Epithelial cell of proximal tubule (primary cell): ENCODE data around the gene MARK3. TPM values are rescaled to one million over a fixed set of nuclear protein-coding genes. Genes with fewer than 3 reads are reported as not detected.

Experiments
- DNase-seq: peaks from one replicate; pipeline ENCODE4 v3.0.0-alpha.2; 2011; ENCODE audit warnings: low read depth
- H3K4me3 ChIP-seq: 2 replicates; pipeline ENCODE4 v1.5.1; 2011; ENCODE audit warnings: low read depth, mild to moderate bottlenecking, low read length
- total RNA-seq: library from RNA; depleted of rRNA; stranded (reverse); fragments of >200 nt; gene quantifications from 2 replicates; pipeline ENCODE4 v1.2.3, GENCODE V29; 2015
- TF ChIP-seq, protein P1 (sequence below): conservative IDR thresholded peaks from 2 replicates; pipeline ENCODE4 v1.5.1; 2012; ENCODE audit warnings: low read depth, mild to moderate bottlenecking, low read length

Gene MARK3
- total RNA-seq, 1 donor from 2014 or later, result 47.5 TPM

DNA sequence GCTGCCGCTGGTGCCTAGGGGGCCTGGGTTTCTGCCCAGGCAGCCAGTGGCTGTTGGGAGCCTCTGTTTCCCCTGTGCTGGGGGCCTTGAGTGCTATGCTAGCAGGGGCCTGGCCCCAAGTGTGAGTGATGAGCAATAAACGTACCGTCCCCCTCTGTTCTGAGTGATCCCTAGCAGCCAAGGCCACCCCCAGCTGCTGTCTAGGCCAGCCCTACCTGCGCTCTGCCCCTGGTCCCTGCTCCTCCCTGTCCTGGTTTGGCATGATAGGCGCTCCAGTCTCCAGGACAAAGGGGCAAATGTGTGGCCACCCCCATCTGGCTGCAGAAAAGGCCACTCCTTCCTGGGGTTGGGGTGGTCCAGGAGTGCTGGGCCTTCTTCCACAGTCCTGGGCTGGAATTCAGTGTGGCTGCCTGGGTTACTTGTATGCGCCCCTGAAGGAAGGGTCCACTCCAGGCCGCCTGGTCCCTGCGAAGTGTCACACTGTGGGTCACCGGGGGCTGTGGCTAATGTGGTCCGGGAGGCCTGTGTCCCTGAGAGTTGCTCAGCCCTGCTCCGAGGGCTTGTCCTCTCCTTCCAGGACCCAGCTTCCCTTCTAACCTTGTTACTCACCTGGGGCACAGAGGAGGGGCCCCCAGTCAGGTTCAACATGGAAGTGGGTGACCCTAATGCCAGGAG, 150.8 kb downstream of the MARK3 start:
- TF ChIP-seq, protein P1, sequence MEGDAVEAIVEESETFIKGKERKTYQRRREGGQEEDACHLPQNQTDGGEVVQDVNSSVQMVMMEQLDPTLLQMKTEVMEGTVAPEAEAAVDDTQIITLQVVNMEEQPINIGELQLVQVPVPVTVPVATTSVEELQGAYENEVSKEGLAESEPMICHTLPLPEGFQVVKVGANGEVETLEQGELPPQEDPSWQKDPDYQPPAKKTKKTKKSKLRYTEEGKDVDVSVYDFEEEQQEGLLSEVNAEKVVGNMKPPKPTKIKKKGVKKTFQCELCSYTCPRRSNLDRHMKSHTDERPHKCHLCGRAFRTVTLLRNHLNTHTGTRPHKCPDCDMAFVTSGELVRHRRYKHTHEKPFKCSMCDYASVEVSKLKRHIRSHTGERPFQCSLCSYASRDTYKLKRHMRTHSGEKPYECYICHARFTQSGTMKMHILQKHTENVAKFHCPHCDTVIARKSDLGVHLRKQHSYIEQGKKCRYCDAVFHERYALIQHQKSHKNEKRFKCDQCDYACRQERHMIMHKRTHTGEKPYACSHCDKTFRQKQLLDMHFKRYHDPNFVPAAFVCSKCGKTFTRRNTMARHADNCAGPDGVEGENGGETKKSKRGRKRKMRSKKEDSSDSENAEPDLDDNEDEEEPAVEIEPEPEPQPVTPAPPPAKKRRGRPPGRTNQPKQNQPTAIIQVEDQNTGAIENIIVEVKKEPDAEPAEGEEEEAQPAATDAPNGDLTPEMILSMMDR, result no peak
- H3K4me3 ChIP-seq, result no peak overlapping the region
- no peak for DNase-seq

DNA sequence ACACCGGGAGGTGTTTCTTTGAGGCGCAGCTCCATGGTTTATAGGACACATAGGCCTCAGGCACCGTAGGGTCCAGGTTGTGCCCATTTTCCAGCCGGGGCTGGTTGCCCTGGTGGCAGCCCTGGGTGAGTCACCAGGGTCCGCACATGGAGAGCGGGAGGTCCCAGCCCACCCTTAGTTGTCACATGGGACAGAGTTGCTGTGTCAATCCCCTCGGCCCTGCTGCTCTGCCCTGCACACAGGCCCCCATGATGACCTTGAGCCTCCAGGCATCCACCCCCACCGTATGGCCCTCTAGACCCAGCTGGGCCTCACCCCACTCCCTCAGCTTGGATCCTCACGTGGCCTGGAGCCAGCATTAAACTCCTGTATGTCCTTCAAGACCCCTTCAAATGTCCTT, 151.5 kb downstream of the MARK3 start:
- TF ChIP-seq, protein P1, result no peak
- no peak for DNase-seq
- H3K4me3 ChIP-seq, result no peak overlapping the region

DNA sequence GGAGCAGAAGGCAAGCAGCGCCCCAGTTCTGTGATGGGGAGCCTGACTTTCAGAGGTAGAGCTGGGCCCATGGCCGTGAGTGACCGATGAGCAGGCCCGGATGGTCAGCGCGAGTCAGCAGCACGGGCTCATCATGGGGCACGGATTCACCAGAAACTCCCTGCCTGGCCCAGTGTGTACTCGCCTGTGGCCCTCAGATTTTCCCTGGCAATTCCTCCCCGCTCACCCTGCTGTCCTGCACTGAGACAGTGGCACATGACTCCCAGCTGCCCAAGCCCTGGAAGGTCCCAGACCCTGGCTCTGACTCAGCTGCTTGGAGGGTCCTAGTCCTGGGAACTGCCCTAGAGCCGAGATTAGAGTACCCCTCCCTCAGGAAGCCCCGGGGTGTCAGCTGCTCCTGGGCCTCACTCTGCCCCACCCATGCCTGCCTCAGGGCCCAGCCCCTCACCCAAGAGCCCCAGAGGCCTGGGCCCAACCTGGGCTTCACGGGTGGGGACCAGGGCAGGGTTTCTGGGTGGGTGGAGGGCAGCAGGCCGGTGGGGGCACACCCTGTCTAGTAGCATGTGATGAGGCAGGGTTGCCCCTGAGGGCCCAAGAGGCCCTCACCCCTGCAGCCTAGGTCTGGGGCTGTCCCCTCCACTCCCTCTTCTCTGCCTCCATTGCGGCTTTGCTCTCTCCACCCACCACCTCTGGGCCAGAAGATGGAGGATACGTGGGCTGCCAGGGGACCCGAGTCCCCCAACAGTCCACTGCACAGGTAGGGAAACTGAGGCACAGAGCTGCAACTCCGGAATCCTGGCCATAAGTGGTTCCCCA, 152.2 kb downstream of the MARK3 start:
- no peak for DNase-seq
- H3K4me3 ChIP-seq, result no peak overlapping the region
- TF ChIP-seq, protein P1, result no peak

DNA sequence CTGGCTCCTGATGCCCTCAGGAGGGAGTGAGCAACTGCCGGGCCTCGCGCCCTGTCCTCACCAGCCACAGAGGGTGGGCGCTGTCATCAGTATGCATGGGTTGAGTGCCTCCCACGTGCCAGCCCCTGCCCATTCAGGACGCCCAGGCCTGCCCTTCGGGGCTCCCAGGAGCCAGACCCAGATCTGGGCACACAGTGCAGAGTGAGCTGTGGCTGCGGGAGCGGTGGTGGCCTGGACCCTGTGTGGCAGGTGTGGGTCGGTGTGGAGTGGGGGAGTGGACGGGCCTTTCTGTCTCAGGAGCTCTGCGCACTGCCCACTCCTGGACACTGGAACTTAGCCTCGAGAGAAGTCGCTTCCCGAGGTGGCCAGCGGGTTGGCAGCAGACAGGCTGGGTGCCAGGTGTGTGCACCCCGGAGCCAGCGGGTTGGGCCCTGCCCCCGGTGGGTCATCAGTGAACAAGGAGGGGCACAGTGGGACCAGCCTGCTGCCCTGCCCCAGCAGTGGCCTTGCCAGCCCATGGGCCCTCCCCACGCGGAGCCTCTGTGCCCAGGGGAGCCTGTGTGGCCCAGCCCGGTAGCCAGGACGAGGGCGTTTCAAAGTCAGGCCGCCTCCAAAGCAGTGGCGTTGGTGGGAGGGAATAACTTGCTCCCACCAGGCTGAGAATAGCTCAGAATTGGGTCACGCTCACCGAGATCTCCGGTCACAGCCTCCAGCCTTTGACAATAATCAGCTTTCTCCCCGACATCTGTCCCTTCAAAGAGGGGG, 153.3 kb downstream of the MARK3 start:
- no peak for DNase-seq
- TF ChIP-seq, protein P1, result no peak
- no peak overlapping the region for H3K4me3 ChIP-seq

DNA sequence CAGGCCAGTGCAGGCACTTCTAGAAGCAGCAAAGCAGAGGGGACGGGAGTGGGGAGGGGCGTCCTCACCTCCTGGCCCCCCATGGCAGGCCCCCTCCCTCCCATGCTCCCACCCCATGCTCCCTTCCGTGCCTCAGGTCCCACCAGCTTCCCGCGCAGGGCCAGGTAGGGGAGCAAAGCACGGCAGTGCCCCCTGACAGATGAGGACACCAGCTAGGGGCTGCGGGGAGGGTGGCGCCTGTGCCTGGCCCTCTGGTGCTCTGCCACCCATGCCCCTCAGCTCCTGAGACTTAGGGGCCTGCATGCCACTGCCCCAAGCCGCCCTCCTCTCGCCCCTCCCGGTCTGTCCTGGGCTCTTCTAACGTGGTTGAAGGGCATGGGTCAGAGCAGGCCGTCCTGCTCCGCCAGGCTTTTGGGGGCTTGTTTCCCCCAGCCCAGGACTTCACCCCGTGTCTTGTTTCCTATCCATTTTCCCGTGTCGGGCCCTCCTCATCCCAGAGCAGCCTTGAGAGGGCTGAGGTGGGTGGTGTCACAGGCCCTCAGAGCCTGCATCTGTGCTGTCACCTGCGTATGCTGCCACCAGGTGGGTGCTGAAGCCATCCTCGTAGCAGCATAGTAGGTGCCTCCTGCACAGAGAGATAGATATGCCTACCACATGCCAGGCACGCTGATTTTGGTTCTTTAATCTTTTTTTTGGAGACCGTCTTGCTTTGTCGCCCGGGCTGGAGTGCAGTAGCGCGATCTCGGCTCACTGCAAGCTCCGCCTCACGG, 154.0 kb downstream of the MARK3 start:
- no peak for DNase-seq
- H3K4me3 ChIP-seq, result no peak overlapping the region
- TF ChIP-seq, protein P1, result no peak
